HT1080 (cell line): ENCODE measurements around the gene POLD3. TPM values are rescaled to one million over a fixed set of nuclear protein-coding genes. Genes with fewer than 3 reads are reported as not detected.

Source experiments
- DNase-seq: peaks from one replicate; pipeline ENCODE4 v3.0.0-alpha.2; 2015; ENCODE audit warnings: low read depth
- total RNA-seq: library from RNA; depleted of rRNA; stranded (reverse); fragments of >200 nt; shearing (Covaris generic); gene quantifications from 2 replicates; pipeline ENCODE4 v1.2.3, GENCODE V29; 2014

POLD3 gene
- total RNA-seq, 1 experiment from 2014 or later, result 18.1 TPM

DNA sequence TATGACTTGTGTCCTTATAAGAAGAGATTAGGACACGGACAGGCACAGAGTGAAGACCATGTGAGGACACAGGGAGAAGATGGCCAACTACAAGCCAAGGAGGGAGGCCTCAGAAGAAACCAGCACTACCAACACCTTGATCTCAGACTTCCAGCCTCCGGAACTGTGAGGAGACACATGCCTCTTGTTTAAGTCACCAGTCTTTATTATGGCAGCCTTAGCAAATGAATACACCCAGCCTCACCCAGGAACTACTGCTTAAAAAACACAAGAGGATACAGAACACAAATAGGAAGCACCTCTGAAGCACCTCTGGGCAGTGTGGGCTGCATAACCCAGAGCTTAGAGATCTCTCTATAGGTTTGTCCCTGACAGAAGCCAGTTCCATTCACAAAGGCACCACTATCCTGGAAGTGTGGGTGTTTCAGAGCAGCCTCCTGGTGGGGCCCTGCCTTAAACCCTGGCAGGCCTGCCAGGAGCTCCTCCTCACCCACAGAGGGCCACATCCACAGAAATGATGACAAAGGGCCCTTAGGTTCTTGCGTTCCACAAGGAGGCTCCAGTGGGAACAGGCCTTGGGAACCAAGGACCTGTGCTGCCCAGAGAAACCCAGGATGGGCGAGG lies 80.1 kb downstream of the POLD3 start:
- DNase-seq, result no peak

DNA sequence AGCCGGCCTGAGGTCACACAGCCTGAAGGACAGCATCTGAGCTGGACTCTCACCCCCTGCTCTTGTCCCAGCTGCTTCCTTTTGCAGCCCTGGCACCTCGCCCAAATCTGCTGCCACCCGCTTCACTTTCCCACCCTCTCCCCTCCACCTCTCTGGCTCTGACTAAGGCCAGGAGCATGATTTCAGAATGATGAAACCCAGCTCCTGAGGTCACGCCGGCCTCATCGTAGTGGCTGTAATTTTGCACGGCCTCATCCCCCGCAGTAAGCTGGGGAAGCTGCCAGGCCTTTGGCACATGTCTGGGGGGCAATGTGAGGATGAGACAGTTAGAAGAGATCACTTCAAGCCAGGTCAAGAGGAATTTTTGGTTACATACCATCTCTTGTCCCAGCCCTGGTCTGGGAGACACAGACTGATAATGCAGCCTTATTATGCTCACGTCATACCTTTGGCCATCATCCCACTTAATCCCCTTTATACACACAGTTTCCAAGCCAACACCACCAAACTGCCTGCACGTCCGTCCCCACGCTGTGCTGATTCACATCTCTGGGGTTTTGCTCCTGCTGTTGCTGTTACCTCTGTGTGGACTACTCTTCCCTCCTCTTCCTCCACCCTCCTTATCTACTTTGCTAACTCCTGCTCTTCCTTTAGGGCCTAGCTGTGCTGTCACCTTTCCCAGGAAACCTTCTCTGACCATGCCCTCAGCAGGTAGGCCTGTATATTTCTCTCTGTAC lies 80.7 kb downstream of the POLD3 start:
- peak; percentile 98 for DNase-seq

DNA sequence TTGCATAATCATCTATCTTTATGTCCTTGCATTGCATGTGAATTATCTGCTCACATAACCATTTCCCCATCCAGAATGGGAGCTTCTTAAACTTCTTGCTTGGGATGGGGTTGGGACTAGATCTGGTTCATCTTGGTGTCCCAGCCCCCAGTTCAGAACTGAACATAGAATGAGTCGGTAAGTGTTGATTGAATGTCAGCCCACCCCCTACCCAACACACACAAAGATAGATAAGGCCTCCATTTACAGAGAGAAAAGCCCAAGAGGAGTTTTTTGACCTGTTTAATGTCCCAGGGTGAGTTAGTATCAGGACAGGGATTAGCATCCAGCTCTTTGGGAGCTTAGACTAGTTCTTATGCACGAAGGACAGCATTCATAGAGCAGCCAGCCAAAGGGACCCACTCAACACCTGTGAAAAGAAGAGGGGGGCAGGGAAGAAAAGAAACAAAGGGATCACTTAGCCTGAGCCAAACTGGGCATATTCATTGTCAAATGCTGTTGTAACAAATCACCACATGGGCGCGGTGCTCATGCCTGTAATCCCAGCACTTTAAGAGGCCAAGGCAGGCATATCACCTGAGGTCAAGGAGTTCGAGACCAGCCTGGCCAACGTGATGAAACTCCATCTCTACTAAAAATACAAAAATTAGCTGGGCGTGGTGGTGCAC lies 81.4 kb downstream of the POLD3 start:
- no peak for DNase-seq

DNA sequence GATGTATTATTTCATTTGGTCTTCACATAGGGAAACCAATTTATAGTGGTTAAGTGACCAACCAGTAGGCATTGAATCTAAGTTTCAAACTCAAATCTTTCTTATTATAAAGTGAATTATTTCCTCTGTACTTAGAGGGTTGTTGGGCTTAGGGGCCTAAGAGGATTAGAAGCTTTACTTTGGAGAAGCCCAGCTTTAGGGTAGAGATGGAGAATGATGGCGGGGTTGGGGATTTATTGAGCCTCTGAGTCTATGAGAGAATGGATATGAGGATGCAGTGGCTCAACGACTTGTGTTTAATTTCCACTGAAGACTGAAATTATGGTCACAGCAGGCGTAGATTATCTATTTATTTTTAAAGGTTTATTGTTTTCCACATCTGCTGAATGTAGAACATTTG lies 83.4 kb downstream of the POLD3 start:
- DNase-seq, result no peak

DNA sequence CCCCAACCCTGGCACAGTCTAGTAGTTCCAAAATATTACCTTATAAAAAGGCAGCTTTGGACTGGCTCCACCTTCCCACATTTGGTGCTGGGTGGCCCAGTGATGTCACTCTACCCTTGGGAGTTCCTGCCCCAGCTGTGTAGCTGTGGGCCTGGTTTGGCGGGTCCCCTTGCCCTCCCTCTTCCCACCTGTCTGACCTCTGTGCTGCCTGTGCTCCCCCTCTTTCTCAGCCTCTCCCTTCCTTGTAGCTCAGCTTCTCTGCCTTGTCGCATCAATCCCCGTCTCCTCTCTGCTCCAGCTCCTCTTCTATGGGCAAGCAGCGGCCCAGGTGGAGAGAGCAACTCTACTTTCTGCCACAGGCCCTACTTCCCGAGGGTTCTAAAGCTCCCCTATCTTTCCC lies 84.2 kb downstream of the POLD3 start:
- no peak for DNase-seq

DNA sequence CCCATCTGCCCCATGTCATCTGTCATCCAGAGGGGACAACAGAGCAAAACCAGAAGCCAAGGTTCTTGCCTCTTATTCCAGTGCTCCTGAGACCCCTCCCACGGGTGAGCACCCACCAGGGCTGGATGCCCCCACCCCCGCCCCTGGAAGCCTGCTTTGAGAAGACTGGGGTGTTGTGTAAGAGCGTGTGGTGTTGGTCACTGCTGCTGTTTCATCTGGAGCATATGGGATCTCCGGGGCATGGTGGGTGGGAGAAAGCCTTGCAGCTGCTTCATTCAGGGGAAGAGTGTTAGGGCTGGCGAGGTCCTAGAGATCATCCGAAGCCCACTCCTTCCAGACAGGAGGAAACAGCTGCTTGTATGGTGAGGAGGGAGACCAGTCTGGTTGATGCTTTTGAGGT lies 84.7 kb downstream of the POLD3 start:
- DNase-seq, result no peak

DNA sequence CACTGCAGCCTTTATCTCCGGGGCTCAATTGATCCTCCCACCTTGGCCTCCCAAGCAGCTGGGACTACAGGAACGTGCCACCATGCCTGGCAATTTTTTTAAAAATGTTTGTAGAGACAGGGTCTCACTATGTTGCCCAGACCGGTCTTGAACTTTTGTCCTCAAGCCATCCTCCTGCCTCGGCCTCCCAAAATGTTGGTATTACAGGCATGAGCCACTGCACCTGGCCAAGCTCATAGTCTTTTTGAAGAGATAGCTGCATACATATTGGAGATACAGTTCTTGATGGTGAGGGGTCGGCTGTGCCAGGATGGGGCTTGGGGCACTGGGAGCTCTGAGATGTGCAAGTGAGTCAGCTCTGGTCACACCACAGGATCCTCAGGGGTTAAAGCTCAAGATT lies 85.7 kb downstream of the POLD3 start:
- no peak for DNase-seq

DNA sequence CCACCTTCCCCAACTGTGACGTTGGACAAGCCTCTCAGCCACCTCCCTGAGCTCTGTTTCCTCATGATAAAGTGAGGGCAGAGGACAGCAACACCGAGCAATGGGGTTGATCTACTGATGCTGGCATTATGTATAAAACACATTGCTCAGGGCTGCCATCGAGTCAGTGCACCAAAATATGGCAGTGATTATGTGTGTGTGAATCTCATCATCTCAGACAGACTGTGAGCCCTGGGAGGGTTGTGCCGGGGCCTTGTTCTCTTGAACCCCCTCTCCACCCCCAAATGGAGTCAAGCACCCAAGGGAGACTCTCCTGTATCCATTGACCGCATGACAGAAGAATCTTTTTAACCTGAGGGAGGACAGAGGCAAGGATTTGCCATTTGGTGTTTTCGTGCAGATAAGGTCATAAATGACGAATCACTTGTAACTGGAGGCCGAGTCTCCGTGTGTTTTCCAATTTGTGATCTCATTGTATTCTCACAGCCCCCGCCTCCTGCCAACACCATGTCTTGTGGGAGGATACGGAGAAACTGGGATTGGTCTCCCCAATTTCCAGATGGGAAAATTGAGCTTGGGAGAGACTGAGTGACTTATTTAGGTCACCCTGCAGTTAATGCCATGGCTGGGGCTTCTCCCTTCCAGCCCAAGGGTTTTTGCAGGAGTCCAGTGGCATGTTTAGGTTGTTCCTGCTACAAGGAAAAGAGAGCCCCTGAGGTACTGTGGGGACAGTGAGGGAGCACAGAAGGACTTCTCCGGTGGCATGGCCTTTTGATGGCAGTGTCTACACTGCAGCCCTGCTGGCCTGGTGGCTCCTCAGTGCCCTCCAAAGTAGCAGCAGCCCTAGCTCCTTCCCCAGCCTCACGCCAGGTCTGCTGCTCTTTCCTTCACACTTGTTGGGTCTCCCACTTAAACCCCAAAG lies 86.5 kb downstream of the POLD3 start:
- DNase-seq, result no peak

DNA sequence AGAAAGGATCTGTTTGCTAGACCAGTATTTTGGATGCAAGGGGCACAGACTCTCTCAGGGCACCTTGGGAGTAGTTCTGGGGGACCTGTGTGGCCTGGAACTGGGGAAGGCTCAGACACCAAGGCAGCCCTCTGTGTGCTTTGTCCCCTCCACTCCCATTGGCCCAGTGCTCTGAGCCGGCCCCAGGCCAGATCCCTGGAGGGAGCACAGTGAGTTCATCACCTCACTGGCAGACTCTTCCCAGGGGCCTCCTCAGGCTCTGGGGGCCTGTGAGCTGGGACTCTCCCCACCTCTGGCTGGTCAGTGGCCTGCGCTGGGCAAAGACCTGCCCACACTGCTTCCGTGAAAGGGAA lies 87.1 kb downstream of the POLD3 start:
- DNase-seq, result no peak

DNA sequence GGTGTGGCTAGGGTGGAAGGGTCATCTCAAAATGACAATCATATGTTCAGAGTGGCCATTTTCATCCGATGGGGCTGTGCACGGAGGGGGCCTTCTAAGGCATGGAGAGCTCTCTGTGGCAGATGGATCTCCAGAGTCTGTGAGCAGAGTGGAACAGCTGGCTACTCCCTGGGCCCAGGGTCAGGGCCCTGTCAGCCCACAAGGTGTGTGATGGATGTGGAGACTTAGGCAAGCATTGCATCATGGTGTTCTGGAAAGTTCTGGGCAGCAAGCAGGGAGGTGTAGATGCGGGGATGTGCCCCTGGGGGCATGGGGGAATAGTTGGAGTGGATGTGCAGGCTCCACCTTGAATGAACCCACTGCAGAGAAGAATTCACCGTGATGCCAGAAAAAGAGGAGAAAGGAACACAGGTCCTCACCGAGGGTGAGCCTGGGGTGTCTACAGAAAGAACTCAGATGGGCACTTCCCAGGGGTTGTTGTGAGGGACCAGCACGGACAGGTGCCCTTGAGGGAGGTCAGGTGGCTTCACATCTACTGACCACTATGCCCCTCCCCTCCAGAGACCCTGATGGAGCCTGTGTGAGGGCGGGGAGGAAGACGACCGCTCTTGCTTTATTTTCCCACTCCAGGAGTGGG lies 87.8 kb downstream of the POLD3 start:
- no peak for DNase-seq

DNA sequence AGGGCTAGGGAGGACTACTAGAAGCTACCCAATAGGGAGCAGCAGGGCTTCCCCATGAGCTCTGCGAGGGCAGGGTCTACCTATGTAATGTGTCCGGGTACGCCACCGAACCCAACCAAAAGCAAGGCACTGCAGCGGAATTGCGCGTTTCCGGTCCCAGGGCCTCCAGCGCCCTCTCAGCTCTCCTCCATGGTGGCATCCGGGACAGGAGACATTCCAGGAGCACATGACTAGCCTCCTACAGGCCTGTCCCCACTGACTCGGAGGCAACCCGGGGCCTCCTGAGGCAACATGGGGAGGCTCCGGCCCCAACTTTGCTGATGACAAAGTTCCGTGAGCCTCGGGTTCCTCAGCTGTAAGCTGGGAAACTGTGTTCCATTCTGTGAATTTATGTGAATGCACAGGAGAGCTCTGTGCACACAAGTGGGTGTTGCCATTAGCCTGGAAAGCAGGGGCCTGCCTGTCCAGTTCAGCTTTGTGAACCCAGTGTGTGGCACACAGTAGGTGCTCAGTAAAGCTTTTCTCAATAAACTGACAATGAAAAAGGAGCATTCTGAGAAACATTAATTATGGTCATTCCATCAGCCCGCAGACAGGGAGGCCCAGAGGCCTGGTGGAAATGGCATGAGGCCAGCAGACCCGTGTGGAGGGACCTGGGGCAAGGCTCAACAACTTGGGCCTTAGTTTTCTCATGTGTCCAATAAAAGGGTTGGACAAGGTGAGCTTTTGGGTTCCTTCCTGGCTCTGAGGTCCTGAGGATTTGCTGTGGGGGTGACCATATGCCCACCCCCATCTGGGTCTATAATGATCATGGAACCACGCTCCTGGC lies 88.5 kb downstream of the POLD3 start:
- no peak for DNase-seq

DNA sequence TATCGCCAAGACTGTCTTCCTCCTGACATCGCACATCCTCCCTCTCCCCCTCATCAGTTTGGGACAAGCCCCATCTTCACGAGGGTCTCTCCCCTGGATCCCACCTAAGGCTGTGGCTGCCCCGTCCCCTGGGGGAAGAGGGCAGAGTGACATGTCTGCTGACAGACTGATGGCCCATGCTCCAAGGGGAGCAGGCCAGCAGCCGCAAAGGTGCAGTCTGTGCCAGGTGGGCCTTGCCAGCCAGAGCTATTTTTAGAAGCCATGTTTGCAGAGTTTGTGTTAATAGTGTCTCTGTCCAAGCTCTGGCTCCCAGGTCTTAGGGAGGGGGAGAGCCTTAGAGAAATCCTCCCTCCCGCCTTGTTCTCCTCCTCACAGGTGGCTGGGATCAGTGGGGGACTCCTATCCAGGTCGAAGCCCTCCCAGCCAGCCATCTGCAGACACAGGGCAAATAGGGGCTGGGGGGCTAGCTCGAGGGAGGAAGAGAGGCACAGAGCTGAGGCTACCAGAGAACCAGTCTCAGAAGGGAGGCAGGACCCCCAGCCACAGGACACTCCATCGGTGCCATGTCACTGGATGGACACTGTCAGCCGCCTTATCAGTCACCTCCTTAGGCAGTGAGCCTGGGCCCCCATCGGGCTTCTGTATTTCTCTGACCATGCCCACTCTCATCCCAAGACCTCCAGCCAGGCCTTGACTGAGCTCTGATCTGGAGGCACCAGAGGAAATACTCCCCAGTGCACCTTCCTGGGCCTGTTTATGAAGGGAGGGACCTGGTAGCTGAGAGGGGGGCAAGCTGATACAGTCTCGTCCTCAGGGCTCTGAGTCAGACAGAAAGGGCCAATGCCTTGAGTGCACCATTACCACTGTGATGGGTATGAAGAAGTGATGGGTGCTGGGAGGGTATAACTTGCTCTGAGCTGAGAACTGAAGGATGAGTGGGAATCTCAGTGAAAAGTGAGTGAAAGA lies 89.6 kb downstream of the POLD3 start:
- DNase-seq, result no peak

DNA sequence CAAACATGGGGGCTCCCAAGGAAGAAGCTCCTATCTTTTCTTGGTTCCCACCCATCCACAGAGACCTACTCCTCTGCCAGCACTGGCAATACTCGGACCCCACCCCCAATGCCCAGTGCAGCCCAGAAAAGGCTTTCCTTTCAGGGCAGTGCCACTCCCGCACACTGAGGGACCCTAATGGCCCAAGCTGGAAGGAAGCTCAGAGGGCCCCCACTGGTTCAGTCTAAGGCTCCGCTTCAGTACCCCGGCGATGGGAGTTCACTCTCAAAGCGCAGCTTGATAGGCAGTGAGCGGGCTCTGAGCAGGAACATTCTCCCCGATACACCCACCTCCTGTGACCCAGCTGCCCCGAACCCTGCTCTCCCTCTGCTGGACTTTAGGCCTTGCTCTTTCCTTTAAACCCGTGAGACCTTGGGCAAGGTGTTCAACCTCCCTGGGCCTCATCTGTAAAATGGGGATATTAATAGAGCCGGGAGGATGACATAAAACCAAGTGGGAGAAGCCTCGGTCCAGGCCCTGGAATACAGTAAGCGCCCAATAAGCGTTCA lies 90.4 kb downstream of the POLD3 start:
- DNase-seq, result no peak

DNA sequence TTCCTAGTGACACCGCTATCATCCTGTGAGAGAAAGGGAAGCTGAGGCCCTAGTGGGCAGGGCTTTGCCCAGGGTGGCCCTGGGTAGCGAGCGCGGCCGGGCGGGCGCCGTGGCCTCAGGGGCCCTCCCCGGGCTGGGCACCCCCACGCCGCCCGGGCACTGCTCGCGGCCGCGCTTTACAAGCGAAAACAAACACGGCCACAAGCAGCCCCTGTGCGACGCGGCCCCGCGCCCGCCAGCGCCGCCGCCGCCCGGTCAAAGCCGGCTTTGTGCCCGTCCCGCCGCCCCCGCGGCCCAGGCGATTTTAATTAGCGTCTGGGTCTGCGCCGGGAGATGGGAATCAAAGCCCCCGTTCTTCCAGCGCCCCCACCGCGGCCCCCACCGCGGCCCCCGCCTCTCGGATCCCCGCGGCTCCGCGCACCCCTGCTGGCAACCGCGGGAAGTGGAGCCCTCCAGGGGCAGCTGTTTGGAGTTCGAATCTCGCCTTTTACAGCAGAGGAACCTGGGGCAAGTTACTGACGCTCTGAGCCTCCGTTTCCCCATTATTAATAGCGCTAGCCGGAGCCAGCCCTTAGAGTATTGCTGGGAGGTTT lies 91.0 kb downstream of the POLD3 start:
- no peak for DNase-seq

DNA sequence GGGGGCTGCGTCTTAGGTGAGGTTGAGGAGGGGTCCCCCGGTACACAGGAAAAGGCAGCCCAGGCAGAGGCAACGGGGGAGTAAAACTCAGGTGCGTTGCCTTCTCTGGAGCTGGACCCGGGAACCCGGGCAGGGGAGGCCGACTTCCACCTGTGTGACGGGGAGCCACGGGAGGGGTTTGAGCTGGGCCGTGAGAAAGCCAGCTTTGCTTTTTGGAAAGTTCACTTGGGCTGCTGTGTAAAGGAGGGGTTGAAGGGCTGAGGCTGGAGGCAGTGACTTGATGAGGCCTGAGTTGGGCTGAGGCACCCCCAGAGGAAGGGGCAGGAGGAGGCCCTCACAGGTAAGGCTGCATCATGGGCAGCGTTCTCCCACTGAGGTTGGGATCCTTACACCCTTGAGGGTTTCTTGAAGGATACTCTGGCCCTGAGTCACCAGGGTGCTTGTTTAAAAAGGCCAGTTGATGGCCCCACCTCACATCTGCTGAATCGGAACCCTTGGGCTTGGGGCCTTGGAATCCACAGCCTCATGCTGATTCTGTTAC lies 91.6 kb downstream of the POLD3 start:
- no peak for DNase-seq

DNA sequence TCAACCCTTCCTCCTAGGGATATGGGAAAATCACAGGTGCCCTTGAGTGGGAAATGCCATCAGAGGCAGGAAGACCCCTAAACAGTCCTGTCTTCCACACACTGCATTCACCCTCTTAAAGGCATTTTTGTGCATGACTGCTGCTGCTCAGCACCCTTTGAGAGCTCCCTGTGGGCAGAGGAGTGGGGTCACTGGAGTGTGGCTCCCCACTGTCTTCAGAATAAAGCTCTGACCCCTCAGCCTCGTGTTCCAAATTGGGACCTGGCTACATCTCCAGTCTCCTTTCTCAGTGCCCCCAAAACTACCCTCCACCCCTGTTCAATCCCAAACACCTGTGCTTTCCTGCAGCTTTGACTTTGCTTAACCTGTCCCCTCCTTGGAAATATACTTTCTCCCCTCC lies 92.3 kb downstream of the POLD3 start:
- no peak for DNase-seq

DNA sequence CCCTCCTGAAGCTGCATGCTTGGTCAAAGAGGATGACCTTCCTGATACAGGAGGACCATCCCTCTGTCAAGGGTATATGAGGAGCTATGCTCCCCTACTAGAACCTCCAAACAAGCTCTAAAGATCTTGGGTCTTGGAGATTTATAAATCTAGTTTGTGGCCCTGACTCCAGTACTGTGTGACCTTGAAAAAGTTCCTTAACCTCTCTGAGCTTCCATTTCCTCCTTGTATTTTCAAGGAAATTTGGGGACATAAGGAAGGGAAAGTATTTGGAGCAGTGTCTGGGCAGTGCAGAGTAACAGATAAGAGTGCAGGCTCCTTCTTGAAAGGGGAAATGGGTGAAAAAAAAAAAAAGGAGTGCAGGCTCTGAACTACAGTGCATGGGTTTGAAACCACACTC lies 93.0 kb downstream of the POLD3 start:
- DNase-seq, result no peak

DNA sequence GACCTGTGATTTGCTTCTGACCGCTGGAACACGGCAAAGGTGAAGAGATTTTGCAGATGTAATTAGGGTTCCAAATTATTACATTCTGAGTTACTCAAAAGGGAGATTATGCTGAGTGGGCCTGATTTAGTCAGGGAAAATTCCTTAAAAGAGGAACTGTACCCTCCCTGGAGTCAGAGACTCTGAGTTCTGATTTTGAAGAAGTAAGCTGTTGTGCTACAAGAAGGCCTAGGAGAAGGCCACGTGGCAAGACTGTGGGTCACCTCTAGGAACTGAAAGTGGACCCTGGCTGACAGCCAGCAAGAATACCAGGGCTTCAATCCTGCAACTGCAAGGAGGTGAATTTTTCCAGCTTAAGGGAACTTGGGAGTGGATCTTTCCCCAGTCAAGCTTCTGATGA lies 93.5 kb downstream of the POLD3 start:
- DNase-seq, result no peak
